Endometrial microvascular endothelial cells (primary cell): ENCODE data around the gene GOLPH3L. TPM values are rescaled to one million over a fixed set of nuclear protein-coding genes. Genes with fewer than 3 reads are reported as not detected.
"Not testable (repeated sequence)": the region's sequence is repeated elsewhere in the genome, so short reads cannot be mapped to it uniquely, and the experiment has no call there.

Source experiments
- in situ Hi-C: cut with HindIII; loops from 2 replicates; pipeline ENCODE4 v1.10.0; 2017; ENCODE audit warnings: low sequenced_read_pairs, low pct_unique_long_range_greater_than_20kb; ENCODE audit errors: inconsistent ontology term
- total RNA-seq: library from RNA; depleted of rRNA; stranded (reverse); fragments of >200 nt; gene quantifications from one replicate; pipeline ENCODE4 v1.2.3, GENCODE V29; 2015; ENCODE audit errors: inconsistent ontology term

The GOLPH3L gene
- total RNA-seq = 28.6 TPM

- in situ Hi-C loops = no loop called here
These were observed at the start of gene GOLPH3L for GRCh38 chr1:150696995-150697927. TSS of gene GOLPH3L (minus strand) at chr1:150697154. CDS start at chr1:150694838, 2,316 bp downstream.

GRCh38 chr1:150730130-150730721, 33.3 kb upstream of the GOLPH3L start:
- in situ Hi-C loops = no loop called here

DNA sequence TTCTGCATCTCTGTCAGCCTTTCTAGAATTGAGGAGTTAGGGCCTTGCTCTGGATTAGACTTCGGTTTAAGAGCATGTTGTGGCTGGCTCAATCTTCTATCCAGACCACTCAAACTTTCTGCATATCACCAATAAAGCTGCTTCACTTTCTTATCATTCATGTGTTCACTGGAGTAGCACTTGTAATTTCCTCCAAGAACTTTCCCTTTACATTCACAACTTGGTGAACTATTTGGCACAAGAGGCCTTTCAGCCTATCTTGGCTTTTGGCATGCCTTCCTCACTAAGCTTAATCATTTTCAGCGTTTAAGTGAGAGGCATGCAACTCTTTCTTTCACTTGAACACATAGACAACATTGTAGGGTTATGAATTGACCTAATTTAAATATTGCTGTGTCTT, 27.4 kb upstream of the GOLPH3L start:
- in situ Hi-C loops = no loop called here

DNA sequence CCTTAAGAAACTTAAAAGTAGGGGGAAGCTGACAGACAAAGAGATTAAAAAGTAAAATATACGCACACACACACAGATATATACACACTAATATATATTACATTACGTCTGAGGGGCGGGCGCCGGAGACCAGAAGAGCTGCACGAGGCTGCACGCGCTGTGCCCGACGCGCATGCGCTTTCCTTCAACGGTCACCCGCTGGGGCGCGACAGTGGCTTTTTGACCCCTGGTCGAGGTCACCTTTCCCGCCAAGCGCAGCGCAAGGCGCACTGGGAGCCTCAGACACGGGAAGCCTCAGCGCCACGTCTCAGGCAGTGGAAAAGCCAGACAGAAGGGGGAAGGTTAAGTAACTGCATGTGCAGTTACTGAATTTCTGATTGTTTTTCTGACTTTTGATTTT, 23.7 kb upstream of the GOLPH3L start, which contains the start of gene HORMAD1:
HORMAD1 (minus strand) TSS at position 193 of the 400 bp plus-strand sequence. CDS start 1,390 bp downstream, outside the sequence.
- in situ Hi-C loops = no loop called here

GRCh38 chr1:150720098-150720497, 23.1 kb upstream of the GOLPH3L start:
- in situ Hi-C loops = no loop called here

DNA sequence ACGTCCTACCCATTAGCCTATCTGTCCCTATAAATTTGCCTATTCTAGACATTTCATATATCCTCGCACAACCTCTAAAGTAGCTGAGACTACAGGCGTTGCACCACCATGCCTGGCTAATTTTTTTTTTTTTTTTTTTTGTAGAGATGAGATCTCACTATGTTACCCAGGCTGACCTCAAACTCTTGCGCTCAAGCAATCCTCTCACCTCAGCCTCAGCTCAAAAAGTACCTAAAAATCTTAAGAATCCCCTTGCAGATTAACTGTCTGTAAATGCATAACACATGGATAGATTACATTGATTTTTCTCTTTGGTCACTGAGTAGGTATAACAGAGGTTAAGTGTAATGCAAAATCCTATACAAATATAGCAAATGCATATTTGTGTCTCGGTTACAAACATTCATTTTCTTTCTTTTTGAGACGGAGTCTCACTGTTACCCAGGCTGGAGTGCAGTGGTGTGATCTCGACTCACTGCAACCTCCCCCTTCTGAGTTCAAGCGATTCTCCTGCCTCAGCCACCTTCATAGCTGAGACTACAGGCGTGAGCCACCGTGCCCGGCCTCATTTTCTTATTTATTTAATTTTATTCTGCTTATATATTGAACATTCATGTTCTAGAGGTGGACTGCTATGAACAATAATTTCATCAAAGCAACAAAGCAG, 21.4 kb upstream of the GOLPH3L start:
- in situ Hi-C loops = no loop called here

DNA sequence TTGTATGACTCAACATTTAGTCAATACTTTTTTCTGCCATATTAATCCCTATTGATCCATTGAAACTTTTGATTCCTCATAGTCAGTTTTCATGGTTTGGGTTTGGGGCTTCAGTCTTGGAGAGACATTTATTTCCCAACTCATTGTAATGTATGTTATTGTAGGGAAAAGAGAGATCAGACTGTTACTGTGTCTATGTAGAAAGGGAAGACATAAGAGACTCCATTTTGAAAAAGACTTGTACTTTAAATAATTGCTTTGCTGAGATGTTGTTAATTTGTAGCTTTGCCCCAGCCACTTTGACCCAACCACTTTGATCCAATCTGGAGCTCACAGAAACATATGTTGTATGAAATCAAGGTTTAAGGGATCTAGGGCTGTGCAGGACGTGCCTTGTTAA, 12.1 kb upstream of the GOLPH3L start:
- in situ Hi-C loops = not testable (repeated sequence)

- in situ Hi-C loops = no loop called here
These were observed 11.6 kb upstream of the GOLPH3L start for GRCh38 chr1:150708595-150708994.

- in situ Hi-C loops = no loop called here
These were observed 9.1 kb upstream of the GOLPH3L start for GRCh38 chr1:150706091-150706490.

DNA sequence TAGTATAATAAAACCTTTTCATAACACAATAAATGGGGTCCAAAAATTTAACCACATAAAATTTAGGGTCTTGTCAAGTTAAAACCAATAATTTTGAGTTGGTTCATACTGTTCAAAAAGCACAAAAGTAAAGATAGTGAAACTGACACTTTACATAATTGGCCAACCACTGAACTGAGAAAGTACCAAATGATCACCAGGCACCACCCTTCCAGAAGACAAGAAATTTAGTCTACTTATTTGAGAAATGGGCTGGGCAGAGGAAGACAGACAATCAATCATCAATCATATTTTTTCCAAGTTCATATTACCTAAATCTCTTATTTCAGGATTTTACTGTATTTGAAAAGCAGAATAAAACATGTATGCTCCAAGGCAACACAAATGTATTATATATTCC, 6.5 kb upstream of the GOLPH3L start:
- in situ Hi-C loops = no loop called here

GRCh38 chr1:150696590-150696989, 364 bp downstream of the GOLPH3L start:
- in situ Hi-C loops = no loop called here

GRCh38 chr1:150696162-150696561, 792 bp downstream of the GOLPH3L start:
- in situ Hi-C loops = no loop called here

DNA sequence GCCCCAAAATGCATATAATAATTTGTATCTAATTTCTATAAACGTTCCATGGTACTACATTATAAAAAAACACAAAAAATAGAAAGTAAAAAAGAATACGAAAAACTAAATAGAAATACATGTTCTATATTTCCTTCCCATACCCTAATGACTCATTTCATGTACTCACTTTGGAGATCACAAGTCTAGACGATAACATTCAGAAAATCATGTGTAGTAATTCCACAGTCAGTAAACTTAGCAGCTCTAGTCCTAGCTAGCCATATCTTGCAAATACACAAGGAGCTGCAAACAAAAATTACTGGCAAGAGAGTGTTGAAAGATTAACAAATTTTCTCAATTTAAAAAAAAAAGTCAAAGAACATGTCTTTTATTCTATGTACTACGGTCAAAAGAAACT, 1.4 kb downstream of the GOLPH3L start:
- in situ Hi-C loops = no loop called here

- in situ Hi-C loops = no loop called here
These were observed 4.2 kb downstream of the GOLPH3L start for GRCh38 chr1:150692720-150693119.

- in situ Hi-C loops = no loop called here
These were observed 8.2 kb downstream of the GOLPH3L start for GRCh38 chr1:150688763-150689162.

DNA sequence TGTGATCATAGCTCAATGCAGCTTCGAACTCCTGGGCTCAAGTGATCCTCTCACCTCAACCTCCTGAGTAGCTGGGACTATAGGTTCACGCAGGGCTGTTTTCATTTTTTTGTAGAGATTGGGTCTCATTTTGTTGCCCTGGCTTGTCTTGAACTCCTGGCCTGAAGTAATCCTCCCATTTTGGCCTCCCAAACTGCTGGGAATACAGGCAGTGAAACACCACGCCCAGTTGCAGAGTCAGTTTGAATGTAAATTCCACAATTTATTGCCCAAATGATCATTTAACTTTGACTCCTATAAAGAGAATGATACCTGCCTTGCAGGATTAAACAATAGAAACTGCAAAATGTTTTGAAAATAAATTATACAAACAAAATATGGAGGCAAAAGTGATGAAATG, 10.7 kb downstream of the GOLPH3L start:
- in situ Hi-C loops = no loop called here

GRCh38 chr1:150683914-150684313, 13.0 kb downstream of the GOLPH3L start:
- in situ Hi-C loops = no loop called here

DNA sequence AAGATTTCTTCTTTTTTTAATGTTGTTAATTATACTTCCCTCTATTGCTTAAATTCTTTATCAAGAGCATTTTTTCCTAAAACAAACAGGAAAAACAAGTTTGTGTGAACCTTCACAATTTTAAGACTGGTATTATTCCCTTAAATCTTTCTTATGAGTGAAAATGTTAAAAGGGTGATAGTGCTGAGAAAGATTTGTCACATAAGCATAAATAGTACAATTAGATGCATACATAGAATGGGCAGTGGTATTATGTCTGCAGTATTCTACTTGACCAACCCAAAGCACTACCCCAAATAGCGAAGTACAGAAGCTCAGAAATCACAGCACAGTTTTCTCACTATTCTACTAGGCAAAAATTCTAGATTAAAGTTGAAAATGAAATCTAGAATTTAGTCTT, 18.0 kb downstream of the GOLPH3L start:
- in situ Hi-C loops = no loop called here

DNA sequence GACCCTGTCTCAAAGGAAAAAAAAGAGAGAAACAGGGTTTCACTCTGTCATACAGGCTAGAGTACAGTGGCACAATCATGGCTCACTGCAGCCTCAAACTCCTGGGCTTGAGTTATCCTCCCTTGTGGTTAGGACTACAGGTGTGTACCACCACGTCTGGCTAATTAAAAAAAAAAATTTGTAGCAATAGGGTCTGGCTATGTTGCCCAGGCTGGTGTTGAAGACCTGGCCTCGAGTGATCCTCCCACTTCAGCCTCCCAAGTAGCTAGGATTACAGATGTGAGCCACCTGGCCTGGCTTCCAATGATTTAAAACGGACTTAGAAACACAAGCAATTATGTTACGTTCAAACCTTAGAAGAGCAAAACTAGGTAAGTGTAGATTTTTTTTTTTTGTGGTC, 22.1 kb downstream of the GOLPH3L start:
- in situ Hi-C loops = no loop called here

- in situ Hi-C loops = no loop called here
These were observed 33.6 kb downstream of the GOLPH3L start for GRCh38 chr1:150663321-150663720.
